AG04450 (cell line): ENCODE data around the gene HAUS2. TPM values are rescaled to one million over a fixed set of nuclear protein-coding genes. Genes with fewer than 3 reads are reported as not detected.

Experiments
- CTCF ChIA-PET: fragments of 300-600, 350-600 bp; formaldehyde crosslinking; extraction: SDS; loops from one replicate; lab custom pipeline; 2022; ENCODE audit warnings: antibody characterized with exemption, inconsistent platforms; lab: Charles Lee
- POLR2A ChIA-PET: fragments of 350-600 bp; formaldehyde crosslinking; extraction: SDS; loops from one replicate; lab custom pipeline; 2021; ENCODE audit warnings: antibody characterized with exemption, inconsistent platforms; lab: Yijun Ruan, JAX
- DNase-seq: peaks from one replicate; pipeline ENCODE4 v3.0.0-alpha.2; 2011; ENCODE audit warnings: low read depth, low spot score
- H3K27ac ChIP-seq: one replicate; pipeline ENCODE4 v1.5.1; 2012; ENCODE audit warnings: low read depth, low read length, control low read depth
- H3K27me3 ChIP-seq: one replicate; pipeline ENCODE4 v1.6.0; 2012; ENCODE audit warnings: low read length; ENCODE audit not compliant: control insufficient read depth, insufficient read depth
- H3K4me3 ChIP-seq: 2 replicates; pipeline ENCODE4 v1.5.1; 2011; ENCODE audit warnings: mild to moderate bottlenecking, low read depth, low read length, control low read depth
- H3K9me3 ChIP-seq: 2 replicates; pipeline ENCODE4 v1.5.1; 2012; ENCODE audit warnings: low read length; ENCODE audit not compliant: control insufficient read depth, insufficient read depth
- polyA plus RNA-seq: library from polyadenylated mRNA; depleted of rRNA; stranded (reverse); fragments of >200 nt; gene quantifications from 2 replicates; pipeline ENCODE4 v1.2.3, GENCODE V29; 2011
- TF ChIP-seq, protein P1 (sequence below): IDR thresholded peaks from 2 replicates; pipeline ENCODE4 v1.5.1; 2011; ENCODE audit warnings: low read depth, low read length, control low read depth, inconsistent platforms

HAUS2 gene
- polyA plus RNA-seq, 1 experiment, result 30.6 TPM

DNA sequence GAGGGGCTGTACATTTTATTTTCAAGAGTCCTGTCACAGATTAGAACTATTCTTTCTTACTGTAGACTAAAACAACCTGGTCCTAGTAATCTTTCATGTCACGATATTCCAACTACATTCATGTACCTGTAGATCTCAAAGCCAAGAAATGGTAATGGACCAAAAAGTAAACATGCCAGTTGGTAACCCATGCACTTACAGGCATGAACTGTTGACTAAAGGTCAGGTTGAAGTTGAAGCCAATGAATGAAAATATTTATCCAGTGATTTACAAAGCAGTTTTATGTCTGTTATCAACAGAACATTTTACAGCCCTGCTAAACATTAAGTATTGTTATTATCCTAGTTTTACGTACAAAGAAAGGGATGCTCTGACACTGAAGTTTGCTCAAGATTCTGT, 25.3 kb upstream of the HAUS2 start:
- Histone ChIP-seq H3K4me3 (no peak overlapping the region), H3K27me3 (no peaks in the 10 kb centered on the region), H3K9me3 (no peaks in the 10 kb centered on the region), H3K27ac (no peak overlapping the region)
- DNase-seq, result no peak
- TF ChIP-seq, protein P1, sequence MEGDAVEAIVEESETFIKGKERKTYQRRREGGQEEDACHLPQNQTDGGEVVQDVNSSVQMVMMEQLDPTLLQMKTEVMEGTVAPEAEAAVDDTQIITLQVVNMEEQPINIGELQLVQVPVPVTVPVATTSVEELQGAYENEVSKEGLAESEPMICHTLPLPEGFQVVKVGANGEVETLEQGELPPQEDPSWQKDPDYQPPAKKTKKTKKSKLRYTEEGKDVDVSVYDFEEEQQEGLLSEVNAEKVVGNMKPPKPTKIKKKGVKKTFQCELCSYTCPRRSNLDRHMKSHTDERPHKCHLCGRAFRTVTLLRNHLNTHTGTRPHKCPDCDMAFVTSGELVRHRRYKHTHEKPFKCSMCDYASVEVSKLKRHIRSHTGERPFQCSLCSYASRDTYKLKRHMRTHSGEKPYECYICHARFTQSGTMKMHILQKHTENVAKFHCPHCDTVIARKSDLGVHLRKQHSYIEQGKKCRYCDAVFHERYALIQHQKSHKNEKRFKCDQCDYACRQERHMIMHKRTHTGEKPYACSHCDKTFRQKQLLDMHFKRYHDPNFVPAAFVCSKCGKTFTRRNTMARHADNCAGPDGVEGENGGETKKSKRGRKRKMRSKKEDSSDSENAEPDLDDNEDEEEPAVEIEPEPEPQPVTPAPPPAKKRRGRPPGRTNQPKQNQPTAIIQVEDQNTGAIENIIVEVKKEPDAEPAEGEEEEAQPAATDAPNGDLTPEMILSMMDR, result no peak
- CTCF ChIA-PET, result no interaction called here
- POLR2A ChIA-PET, result no interaction called here

GRCh38 chr15:42528970-42529369, 19.7 kb upstream of the HAUS2 start:
- POLR2A ChIA-PET, result interaction anchor here (1.0 kb wide), 1 partner anchor 33 kb away, joined by 3 read pairs; the partner anchor contains the start of gene SNAP23
- no peak for DNase-seq
- TF ChIP-seq, protein P1, result no peak
- Histone ChIP-seq H3K27ac (no peak overlapping the region), H3K9me3 (no peaks in the 10 kb centered on the region), H3K27me3 (no peaks in the 10 kb centered on the region), H3K4me3 (no peak overlapping the region)
- CTCF ChIA-PET, result interaction anchor here (1.2 kb wide), 1 partner anchor 123 kb away, joined by 3 read pairs; no protein-coding TSS in a partner anchor

- POLR2A ChIA-PET, result interaction anchor here (1.2 kb wide), 1 partner anchor 42 kb away, joined by 3 read pairs; no protein-coding TSS in a partner anchor
- no peak for DNase-seq
- H3K27me3 ChIP-seq, result no peaks in the 10 kb centered on the region
- H3K9me3 ChIP-seq, result no peaks in the 10 kb centered on the region
- H3K27ac ChIP-seq, result no peak overlapping the region
- TF ChIP-seq, protein P1, result no peak
- CTCF ChIA-PET, result no interaction called here
- H3K4me3 ChIP-seq, result no peak overlapping the region
Measured at GRCh38 chr15:42533246-42533645, 15.4 kb upstream of the HAUS2 start.

- no peaks in the 10 kb centered on the region; the same call in 1 of the 2 replicates for H3K9me3 ChIP-seq
- no peak overlapping the region for H3K4me3 ChIP-seq
- TF ChIP-seq, protein P1, result no peak
- H3K27me3 ChIP-seq, result no peaks in the 10 kb centered on the region
- ChIA-PET CTCF (interaction anchor here (0.8 kb wide), 1 partner anchor 48 kb away, joined by 3 read pairs; no protein-coding TSS in a partner anchor), POLR2A (no interaction called here)
- no peak for DNase-seq
- no peak overlapping the region for H3K27ac ChIP-seq
Measured at GRCh38 chr15:42544853-42545629, 3.6 kb upstream of the HAUS2 start.

DNA sequence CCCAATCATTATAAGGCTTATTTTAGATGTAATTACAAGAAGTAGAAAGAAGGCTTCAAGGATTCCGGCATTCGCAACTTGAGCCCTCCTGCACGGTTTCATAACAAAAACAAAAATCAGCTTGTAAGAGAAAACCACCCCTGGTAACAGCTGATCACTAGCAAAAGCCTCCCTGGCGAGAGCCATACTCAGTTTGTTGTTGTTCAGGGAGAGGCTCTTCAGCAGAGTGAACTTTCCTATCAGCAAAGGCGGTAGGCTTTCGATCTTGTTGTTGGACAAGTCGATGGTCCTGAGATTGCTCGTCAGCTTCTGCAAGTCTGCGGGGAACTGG, 755 bp upstream of the HAUS2 start:
- POLR2A ChIA-PET, result interaction anchor here (0.6 to 1.9 kb wide), 5 partner anchors 9 to 1579 kb away, joined by 3 to 8 read pairs (median 5); partner anchors contain the start of genes SNAP23 and ZNF106
- peak overlapping the region; percentile 73 for H3K27ac ChIP-seq
- TF ChIP-seq, protein P1, result no peak
- no peak for DNase-seq
- no peaks in the 10 kb centered on the region; the same call in 1 of the 2 replicates for H3K9me3 ChIP-seq
- peak overlapping the region; percentile 100 for H3K4me3 ChIP-seq
- CTCF ChIA-PET, result interaction anchor here (1.1 to 2.8 kb wide), 2 partner anchors 12 to 104 kb away, joined by 3 to 7 read pairs; no protein-coding TSS in a partner anchor
- H3K27me3 ChIP-seq, result no peaks in the 10 kb centered on the region
